Adrenal gland (tissue), 12 donors: ENCODE results near the gene ST6GALNAC5. TPM values are rescaled to one million over a fixed set of nuclear protein-coding genes. Genes with fewer than 3 reads are reported as not detected.

ENCODE experiments used
- DNase-seq, 7 donors: peaks; one replicate each; pipeline ENCODE4 v3.0.0-alpha.2; 2019 to 2020
- H3K27ac ChIP-seq, 5 donors: fragments of 200-600 bp; sonication (generic) in 4 of 5; 1 replicate in 3 of 5; 2 replicates in 2 of 5; pipeline versions ENCODE4 v1.5.1 to v1.8.0; 2016 to 2020; ENCODE audit warnings: mild to moderate bottlenecking in 1 of 5
- H3K27me3 ChIP-seq: fragments of 200-600 bp; 2 replicates; pipeline ENCODE4 v1.8.0; 2021
- H3K36me3 ChIP-seq, 2 donors: fragments of 200-600 bp; replicated peaks in 1 of 2; 1 replicate in 1 of 2; 2 replicates in 1 of 2; pipeline versions ENCODE4 v1.5.1 to v1.8.0; 2018 to 2022
- H3K4me1 ChIP-seq, 2 donors: fragments of 200-600 bp; replicated peaks in 1 of 2; 1 replicate in 1 of 2; 2 replicates in 1 of 2; pipeline versions ENCODE4 v1.5.1 to v1.8.0; 2018 to 2021
- H3K4me3 ChIP-seq, 4 donors: fragments of 200-600 bp; sonication (generic) in 3 of 4; one replicate each; pipeline ENCODE4 v1.5.1; 2016 to 2018
- H3K9me3 ChIP-seq, 3 donors: fragments of 200-600 bp; sonication (generic) in 1 of 3; replicated peaks in 1 of 3; 1 replicate in 2 of 3; 2 replicates in 1 of 3; pipeline versions ENCODE4 v1.5.1 to v1.8.0; 2016 to 2021
- CTCF ChIP-seq, 6 experiments: fragments of 450-650 bp in 4 of 6; fragments of 200-600 bp in 2 of 6; sonication (generic) in 1 of 6; IDR thresholded peaks; 1 replicate in 5 of 6; 2 replicates in 1 of 6; pipeline versions ENCODE4 v1.5.1 to v1.8.0; 2016 to 2021; ENCODE audit warnings: antibody characterized with exemption in 6 of 6, mild to moderate bottlenecking in 2 of 6, moderate library complexity in 1 of 6
- POLR2A ChIP-seq, 2 donors: fragments of 450-650 bp; IDR thresholded peaks; one replicate each; pipeline ENCODE4 v1.6.1; 2017; ENCODE audit warnings: antibody characterized with exemption in 2 of 2, mild to moderate bottlenecking in 2 of 2, moderate library complexity in 1 of 2
- WGBS, 4 donors: extraction: QIAGEN DNeasy Blood & Tissue Kit in 2 of 4; methylation state at CpG; one replicate each; pipeline versions ENCODE4 v1.1.5 to v1.1.7; 2013 to 2017; 5-methylcytosine and 5-hydroxymethylcytosine counted together
- intact Hi-C, 2 donors: fragments of 100-400 bp; cut with DNase I; formaldehyde crosslinking; loops; one replicate each; pipeline versions ENCODE4 v1.14.1 to v1.15.0; 2022 to 2023
- polyA plus RNA-seq, 3 donors: library from polyadenylated mRNA; stranded (reverse); fragments of 200-250 nt in 2 of 3; fragments of 350-450 nt in 1 of 3; fragmentation: Illumina TruSeq in 1 of 3; extraction: RNeasy Lipid Tissue Mini Kit (QIAGEN cat#74804) in 1 of 3; gene quantifications; one replicate each; pipeline ENCODE4 v1.2.3, GENCODE V29; 2013 to 2014
- total RNA-seq, 9 donors: library from RNA; depleted of rRNA in 4 of 9; stranded (reverse); fragments of >200 nt in 4 of 9; fragments of 120-200 nt in 1 of 9; fragmentation: NEBNext Ultra II Directional in 1 of 9; extraction: Animal tissue kit (Norgen Biotek cat#: 25700) in 1 of 9; gene quantifications; one replicate each; pipeline versions ENCODE4 v1.1.0 to v1.2.4, GENCODE V29; 2013 to 2023
- donor health status: healthy with polysubstance abuse.
- donor health status: Bipolar disorder and iron deficiency.
- donor health status: DM: yes; HTN: yes; CAD: no.
- donor health status: DM: no; HTN: no; CAD: no.
- donor health status: DM: no; HTN: no; CAD: no.
- donor health status: DM: yes; HTN: yes; CAD: no.

ST6GALNAC5 gene
- total and polyA plus RNA-seq, 12 donors, result 1.1 to 48.4 (median 21.4) TPM

DNA sequence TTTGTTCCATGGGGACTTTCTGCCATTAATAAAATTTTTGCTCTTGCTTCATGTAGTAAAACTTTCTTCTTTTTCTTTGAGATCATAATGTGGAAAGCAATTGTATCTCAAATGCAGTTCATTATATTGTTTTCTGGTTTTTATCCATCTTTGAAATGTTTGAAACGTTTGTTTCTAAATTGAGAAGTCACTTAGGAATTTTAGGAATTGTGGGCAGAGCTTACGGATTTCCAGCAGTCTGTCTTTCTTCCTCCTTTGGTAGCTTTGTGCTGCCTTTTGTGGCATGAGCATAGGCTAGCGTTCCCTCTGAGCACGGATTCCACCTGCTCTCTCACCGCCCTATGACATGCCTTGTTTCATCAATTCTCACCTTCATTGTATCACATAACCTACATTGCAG is 2.9 kb upstream of the ST6GALNAC5 start:
- no peaks in the 10 kb centered on the region for H3K9me3 ChIP-seq
- WGBS, 4 donors, result 84 to 87% (median 85%) methylated on average over 5 of the region's 5 CpGs
- H3K27me3 ChIP-seq, result no peaks in the 10 kb centered on the region
- peaks cover 8 to 17% of the 10 kb centered on the region in 2 donors for H3K4me1 ChIP-seq
- no peak for DNase-seq
- intact Hi-C loops, result no loop called here
- no peak overlapping the region for H3K4me3 ChIP-seq
- TF ChIP-seq CTCF (IDR thresholded peaks at IDR 0.05) (no peak), POLR2A (IDR thresholded peaks at IDR 0.05) (no peak)
- H3K36me3 ChIP-seq, result no peaks in the 10 kb centered on the region
- no peak overlapping the region for H3K27ac ChIP-seq

DNA sequence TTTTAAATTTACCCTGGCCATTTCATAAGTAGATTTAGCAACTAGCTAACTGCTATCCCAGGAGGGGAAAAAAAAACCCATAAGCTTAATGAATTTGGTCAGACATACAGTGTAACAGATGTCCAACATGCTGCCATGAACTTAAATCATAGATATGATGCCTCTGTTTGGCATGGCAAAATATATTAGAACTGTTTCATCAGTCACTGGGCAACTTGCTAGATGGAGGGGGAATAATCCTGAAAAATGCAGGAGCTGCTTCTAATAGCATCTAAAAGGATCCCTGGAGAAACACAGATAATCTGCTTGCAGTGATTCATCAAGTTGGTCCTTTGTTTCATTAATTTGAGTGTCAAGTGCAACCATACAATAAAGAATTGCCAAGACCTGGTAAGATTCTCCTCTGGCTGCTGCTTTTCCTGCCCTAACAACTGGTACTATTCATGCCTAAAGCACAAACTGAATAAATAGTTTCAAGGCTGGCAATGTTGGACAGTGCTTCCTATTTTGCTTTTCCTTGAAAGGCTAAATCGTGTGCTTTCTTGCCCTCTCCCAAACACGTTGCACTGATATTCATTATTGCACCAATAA is 1.5 kb upstream of the ST6GALNAC5 start:
- intact Hi-C loops, result no loop called here
- Histone ChIP-seq H3K27ac (peak overlapping the region in 1 of 5 donors; percentile 30), H3K36me3 (no peaks in the 10 kb centered on the region), H3K27me3 (no peaks in the 10 kb centered on the region), H3K9me3 (no peaks in the 10 kb centered on the region), H3K4me3 (no peak overlapping the region), H3K4me1 (peaks cover 8 to 17% of the 10 kb centered on the region in 2 donors)
- DNase-seq, result no peak
- TF ChIP-seq POLR2A (IDR thresholded peaks at IDR 0.05) (no peak), CTCF (IDR thresholded peaks at IDR 0.05) (no peak)
- 35 to 54% (median 44%) methylated on average over 2 of the region's 2 CpGs for WGBS, 4 donors

DNA sequence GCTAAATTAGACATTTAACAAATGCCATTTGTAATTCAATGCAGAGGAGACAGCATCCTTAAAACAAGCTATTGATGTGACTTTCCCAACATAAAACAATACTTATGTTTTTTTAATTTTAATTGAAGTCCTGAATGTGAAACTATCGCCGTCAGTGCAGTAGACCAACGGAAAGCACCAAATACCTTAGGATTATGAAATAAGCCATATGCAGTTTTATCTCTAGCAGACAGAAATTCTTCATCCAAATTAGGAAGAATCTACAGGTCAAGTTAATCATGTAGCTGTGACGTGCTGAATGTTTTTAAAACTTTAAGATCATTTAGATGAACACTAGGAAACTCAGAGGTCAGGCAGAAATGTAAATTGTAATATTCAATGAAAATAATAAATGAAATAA is 714 bp upstream of the ST6GALNAC5 start:
- intact Hi-C loops, result no loop called here
- peak overlapping the region in 1 of 5 donors; percentile 30 for H3K27ac ChIP-seq
- WGBS, 4 donors, result 79 to 85% (median 83%) methylated on average over 4 of the region's 4 CpGs

More for the DNA sequence above, 714 bp upstream of the ST6GALNAC5 start:
- DNase-seq, result no peak
- no peaks in the 10 kb centered on the region for H3K9me3 ChIP-seq
- H3K4me1 ChIP-seq, result peaks cover 8 to 17% of the 10 kb centered on the region in 2 donors
- TF ChIP-seq POLR2A (IDR thresholded peaks at IDR 0.05) (no peak), CTCF (IDR thresholded peaks at IDR 0.05) (no peak)
- no peak overlapping the region for H3K4me3 ChIP-seq
- H3K27me3 ChIP-seq, result no peaks in the 10 kb centered on the region
- no peaks in the 10 kb centered on the region for H3K36me3 ChIP-seq
